ENCODE data around the gene MYOZ2.

MYOZ2 gene

GRCh38 chr4:119184128-119184527, 48.5 kb downstream of the MYOZ2 start:
- no peak overlapping the region for H3K4me3 ChIP-seq (ENCODE audit: low read length)
- DNase-seq (ENCODE audit: low read depth): no peak
- TF ChIP-seq, protein P1, sequence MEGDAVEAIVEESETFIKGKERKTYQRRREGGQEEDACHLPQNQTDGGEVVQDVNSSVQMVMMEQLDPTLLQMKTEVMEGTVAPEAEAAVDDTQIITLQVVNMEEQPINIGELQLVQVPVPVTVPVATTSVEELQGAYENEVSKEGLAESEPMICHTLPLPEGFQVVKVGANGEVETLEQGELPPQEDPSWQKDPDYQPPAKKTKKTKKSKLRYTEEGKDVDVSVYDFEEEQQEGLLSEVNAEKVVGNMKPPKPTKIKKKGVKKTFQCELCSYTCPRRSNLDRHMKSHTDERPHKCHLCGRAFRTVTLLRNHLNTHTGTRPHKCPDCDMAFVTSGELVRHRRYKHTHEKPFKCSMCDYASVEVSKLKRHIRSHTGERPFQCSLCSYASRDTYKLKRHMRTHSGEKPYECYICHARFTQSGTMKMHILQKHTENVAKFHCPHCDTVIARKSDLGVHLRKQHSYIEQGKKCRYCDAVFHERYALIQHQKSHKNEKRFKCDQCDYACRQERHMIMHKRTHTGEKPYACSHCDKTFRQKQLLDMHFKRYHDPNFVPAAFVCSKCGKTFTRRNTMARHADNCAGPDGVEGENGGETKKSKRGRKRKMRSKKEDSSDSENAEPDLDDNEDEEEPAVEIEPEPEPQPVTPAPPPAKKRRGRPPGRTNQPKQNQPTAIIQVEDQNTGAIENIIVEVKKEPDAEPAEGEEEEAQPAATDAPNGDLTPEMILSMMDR (conservative IDR thresholded peaks at IDR 0.05; ENCODE audit: low read depth, low read length): no peak

DNA sequence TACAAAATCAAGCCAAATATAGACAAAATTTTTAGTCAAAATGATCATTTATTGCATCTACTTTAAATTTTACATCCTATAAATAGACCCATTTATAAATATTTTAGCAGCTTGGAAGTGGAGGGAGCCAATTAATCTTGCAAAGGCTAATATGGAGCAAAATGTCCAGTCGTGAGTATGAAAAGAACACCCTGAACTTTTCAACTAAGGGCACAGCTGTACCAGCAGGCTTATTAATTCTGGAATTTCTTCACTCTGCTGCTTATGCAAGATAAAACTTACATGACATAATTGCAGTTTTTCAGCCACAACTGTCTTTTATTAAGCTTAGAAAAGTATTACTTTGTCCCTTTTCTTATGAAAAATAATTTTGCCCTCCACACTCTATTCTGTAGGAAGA, 54.0 kb downstream of the MYOZ2 start:
- peak; percentile 76 for DNase-seq (ENCODE audit: low read depth)
- H3K4me3 ChIP-seq (ENCODE audit: low read length): no peak overlapping the region
- TF ChIP-seq, protein P1 (conservative IDR thresholded peaks at IDR 0.05; ENCODE audit: low read depth, low read length): no peak

- DNase-seq (ENCODE audit: low read depth): no peak
- no peak overlapping the region for H3K4me3 ChIP-seq (ENCODE audit: low read length)
- TF ChIP-seq, protein P1 (conservative IDR thresholded peaks at IDR 0.05; ENCODE audit: low read depth, low read length): no peak
Measured at GRCh38 chr4:119190354-119190753, 54.7 kb downstream of the MYOZ2 start.

DNA sequence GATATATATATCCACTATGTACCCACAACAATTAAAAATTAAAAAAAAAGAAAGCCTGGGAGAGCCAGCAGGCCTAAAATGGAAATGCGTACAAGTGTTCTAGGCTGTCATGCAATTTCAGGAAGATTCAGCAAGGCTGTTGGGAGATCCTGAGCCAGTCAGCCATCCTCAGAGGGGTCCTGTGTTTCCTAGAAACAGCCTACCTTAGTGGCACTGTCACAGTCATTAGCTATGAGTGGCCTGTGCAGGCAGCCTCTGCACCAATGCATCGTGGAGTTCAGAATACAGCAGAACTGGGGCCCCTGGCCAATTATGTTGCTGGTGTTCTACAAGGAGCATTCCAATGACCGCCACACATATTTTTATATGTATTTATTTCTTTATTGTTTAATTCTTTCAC, 55.9 kb downstream of the MYOZ2 start:
- TF ChIP-seq, protein P1 (conservative IDR thresholded peaks at IDR 0.05; ENCODE audit: low read depth, low read length): no peak
- H3K4me3 ChIP-seq (ENCODE audit: low read length): no peak overlapping the region
- DNase-seq (ENCODE audit: low read depth): no peak

- TF ChIP-seq, protein P1 (conservative IDR thresholded peaks at IDR 0.05; ENCODE audit: low read depth, low read length): no peak
- DNase-seq (ENCODE audit: low read depth): no peak
- no peak overlapping the region for H3K4me3 ChIP-seq (ENCODE audit: low read length)
Measured at GRCh38 chr4:119197772-119198212, 62.2 kb downstream of the MYOZ2 start.

- no peak for DNase-seq (ENCODE audit: low read depth)
- H3K4me3 ChIP-seq (ENCODE audit: low read length): no peak overlapping the region
- TF ChIP-seq, protein P1 (conservative IDR thresholded peaks at IDR 0.05; ENCODE audit: low read depth, low read length): no peak
Measured at GRCh38 chr4:119204916-119205315, 69.3 kb downstream of the MYOZ2 start.

GRCh38 chr4:119205690-119206089, 70.1 kb downstream of the MYOZ2 start:
- H3K4me3 ChIP-seq (ENCODE audit: low read length): no peak overlapping the region
- TF ChIP-seq, protein P1 (conservative IDR thresholded peaks at IDR 0.05; ENCODE audit: low read depth, low read length): no peak
- DNase-seq (ENCODE audit: low read depth): no peak

Measured in retinal pigment epithelial cell (primary cell).